AG04450 (cell line): ENCODE measurements around the gene SPIRE1. TPM values are rescaled to one million over a fixed set of nuclear protein-coding genes. Genes with fewer than 3 reads are reported as not detected.

Source experiments
- CTCF ChIA-PET: fragments of 300-600, 350-600 bp; formaldehyde crosslinking; extraction: SDS; loops from one replicate; lab custom pipeline; 2022; ENCODE audit warnings: antibody characterized with exemption, inconsistent platforms; lab: Charles Lee
- POLR2A ChIA-PET: fragments of 350-600 bp; formaldehyde crosslinking; extraction: SDS; loops from one replicate; lab custom pipeline; 2021; ENCODE audit warnings: antibody characterized with exemption, inconsistent platforms; lab: Yijun Ruan, JAX
- DNase-seq: peaks from one replicate; pipeline ENCODE4 v3.0.0-alpha.2; 2011; ENCODE audit warnings: low read depth, low spot score
- H3K27ac ChIP-seq: one replicate; pipeline ENCODE4 v1.5.1; 2012; ENCODE audit warnings: low read depth, low read length, control low read depth
- H3K27me3 ChIP-seq: one replicate; pipeline ENCODE4 v1.6.0; 2012; ENCODE audit warnings: low read length; ENCODE audit not compliant: control insufficient read depth, insufficient read depth
- H3K4me3 ChIP-seq: 2 replicates; pipeline ENCODE4 v1.5.1; 2011; ENCODE audit warnings: mild to moderate bottlenecking, low read depth, low read length, control low read depth
- H3K9me3 ChIP-seq: 2 replicates; pipeline ENCODE4 v1.5.1; 2012; ENCODE audit warnings: low read length; ENCODE audit not compliant: control insufficient read depth, insufficient read depth
- polyA plus RNA-seq: library from polyadenylated mRNA; depleted of rRNA; stranded (reverse); fragments of >200 nt; gene quantifications from 2 replicates; pipeline ENCODE4 v1.2.3, GENCODE V29; 2011
- TF ChIP-seq, protein P1 (sequence below): IDR thresholded peaks from 2 replicates; pipeline ENCODE4 v1.5.1; 2011; ENCODE audit warnings: low read depth, low read length, control low read depth, inconsistent platforms

Gene SPIRE1
- polyA plus RNA-seq, 1 experiment: 22.2 TPM

DNA sequence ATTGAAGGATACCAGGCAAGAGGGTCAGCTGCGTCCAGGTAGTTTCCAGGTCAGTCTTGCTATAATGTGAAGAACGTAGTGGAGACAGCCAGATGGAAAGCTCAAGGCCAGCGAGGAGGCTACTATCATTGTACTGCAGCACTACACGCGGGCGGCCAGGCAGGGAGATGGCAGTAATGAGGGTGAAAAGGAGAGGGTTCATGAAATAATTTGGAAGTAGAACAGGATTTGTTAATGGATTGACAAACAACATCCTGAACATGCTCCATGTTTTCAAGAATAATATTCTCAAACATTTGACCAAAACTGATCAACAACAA, 17.1 kb downstream of the SPIRE1 start:
- TF ChIP-seq, protein P1, sequence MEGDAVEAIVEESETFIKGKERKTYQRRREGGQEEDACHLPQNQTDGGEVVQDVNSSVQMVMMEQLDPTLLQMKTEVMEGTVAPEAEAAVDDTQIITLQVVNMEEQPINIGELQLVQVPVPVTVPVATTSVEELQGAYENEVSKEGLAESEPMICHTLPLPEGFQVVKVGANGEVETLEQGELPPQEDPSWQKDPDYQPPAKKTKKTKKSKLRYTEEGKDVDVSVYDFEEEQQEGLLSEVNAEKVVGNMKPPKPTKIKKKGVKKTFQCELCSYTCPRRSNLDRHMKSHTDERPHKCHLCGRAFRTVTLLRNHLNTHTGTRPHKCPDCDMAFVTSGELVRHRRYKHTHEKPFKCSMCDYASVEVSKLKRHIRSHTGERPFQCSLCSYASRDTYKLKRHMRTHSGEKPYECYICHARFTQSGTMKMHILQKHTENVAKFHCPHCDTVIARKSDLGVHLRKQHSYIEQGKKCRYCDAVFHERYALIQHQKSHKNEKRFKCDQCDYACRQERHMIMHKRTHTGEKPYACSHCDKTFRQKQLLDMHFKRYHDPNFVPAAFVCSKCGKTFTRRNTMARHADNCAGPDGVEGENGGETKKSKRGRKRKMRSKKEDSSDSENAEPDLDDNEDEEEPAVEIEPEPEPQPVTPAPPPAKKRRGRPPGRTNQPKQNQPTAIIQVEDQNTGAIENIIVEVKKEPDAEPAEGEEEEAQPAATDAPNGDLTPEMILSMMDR: 0 out of 2 replicates have a peak, but pooled peaks have one; percentile 1
- DNase-seq: no peak
- Histone ChIP-seq H3K9me3 (no peaks in the 10 kb centered on the region), H3K27me3 (no peaks in the 10 kb centered on the region), H3K27ac (peak overlapping the region; percentile 22), H3K4me3 (no peak overlapping the region)
- ChIA-PET CTCF (interaction anchor here (0.6 to 1.3 kb wide), 5 partner anchors 10 to 249 kb away, joined by 3 to 6 read pairs (median 4); no protein-coding TSS in a partner anchor), POLR2A (interaction anchor here (0.8 to 1.5 kb wide), 3 partner anchors 11 to 263 kb away, joined by 3 to 6 read pairs (median 4); partner anchors contain the start of genes AFG3L2 and PRELID3A)

DNA sequence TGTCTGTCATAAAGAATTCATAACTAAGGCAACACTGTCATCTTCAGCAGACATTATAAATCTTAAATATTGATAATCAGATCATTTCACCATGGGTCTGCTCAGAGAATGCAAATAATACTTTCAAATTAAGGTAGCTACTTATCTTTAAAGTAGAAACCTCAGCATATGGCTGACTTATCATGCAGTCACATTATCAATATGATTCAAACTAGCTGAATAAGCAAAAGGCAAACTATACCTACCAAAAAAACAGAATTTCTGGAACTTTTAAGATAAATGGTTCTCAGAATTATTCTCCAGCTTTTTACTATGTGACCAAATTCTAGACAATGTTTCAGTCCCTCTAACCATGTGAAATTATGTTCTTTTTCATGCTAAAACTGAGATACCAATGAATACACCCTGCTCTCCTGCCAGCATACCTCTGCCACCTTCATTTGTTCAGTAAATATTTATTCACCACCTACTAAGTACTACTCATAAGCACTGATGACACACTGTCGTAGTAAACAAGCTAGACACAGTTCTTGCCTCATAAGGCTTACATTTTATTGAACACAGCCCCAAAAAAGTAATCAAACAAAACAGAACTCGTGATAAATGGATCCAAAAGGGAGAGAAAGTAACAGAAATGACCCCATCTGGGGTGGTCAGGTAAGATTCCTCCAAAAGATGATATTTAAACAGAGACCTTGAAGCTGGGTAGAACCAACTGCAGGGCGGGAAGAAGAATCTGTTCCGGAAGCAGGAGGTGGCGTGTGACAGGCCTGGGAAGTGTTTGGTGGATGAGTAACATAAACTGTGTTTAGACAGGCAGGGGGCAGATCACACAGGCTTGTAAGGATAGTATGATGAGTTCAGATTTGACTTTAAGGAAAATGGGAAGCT, 17.7 kb downstream of the SPIRE1 start:
- H3K27me3 ChIP-seq: no peaks in the 10 kb centered on the region
- peak; percentile 62 for DNase-seq
- H3K4me3 ChIP-seq: no peak overlapping the region; the same call in 1 of the 2 replicates
- CTCF ChIA-PET: interaction anchor here (0.6 to 1.3 kb wide), 6 partner anchors 10 to 249 kb away, joined by 3 to 6 read pairs (median 4); no protein-coding TSS in a partner anchor
- TF ChIP-seq, protein P1: 0 out of 2 replicates have a peak, but pooled peaks have one; percentile 16
- POLR2A ChIA-PET: interaction anchor here (0.8 to 1.5 kb wide), 3 partner anchors 10 to 263 kb away, joined by 3 to 6 read pairs (median 4); partner anchors contain the start of genes AFG3L2 and PRELID3A
- no peaks in the 10 kb centered on the region for H3K9me3 ChIP-seq
- peak overlapping the region; percentile 22 for H3K27ac ChIP-seq

DNA sequence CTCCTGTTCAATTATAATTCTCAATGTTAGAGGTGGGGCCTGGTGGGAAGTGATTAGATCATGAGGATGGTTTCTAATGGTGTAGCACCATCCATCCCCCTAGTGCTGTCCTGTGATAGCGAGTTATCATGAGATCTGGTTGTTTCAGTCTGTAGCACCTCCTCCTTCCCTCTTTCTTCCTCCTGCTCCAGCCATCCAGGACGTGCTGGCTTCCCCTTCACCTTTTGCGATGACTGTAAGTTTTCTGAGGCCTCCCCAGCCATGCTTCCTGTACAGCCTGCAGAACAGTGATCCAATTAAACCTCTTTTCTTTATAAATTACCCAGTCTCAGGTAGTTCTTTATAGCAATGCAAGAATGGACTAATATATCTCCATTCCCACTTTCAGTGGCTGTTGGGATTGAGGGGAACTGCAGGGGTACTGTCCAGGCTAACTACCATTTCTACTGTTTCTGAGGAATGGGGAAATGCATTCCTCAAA, 19.2 kb downstream of the SPIRE1 start:
- Histone ChIP-seq H3K27ac (no peak overlapping the region), H3K9me3 (no peaks in the 10 kb centered on the region), H3K4me3 (no peak overlapping the region), H3K27me3 (no peaks in the 10 kb centered on the region)
- no peak for DNase-seq
- ChIA-PET CTCF (interaction anchor here (0.7 kb wide), 1 partner anchor 23 kb away, joined by 3 read pairs; no protein-coding TSS in a partner anchor), POLR2A (no interaction called here)
- TF ChIP-seq, protein P1: no peak

DNA sequence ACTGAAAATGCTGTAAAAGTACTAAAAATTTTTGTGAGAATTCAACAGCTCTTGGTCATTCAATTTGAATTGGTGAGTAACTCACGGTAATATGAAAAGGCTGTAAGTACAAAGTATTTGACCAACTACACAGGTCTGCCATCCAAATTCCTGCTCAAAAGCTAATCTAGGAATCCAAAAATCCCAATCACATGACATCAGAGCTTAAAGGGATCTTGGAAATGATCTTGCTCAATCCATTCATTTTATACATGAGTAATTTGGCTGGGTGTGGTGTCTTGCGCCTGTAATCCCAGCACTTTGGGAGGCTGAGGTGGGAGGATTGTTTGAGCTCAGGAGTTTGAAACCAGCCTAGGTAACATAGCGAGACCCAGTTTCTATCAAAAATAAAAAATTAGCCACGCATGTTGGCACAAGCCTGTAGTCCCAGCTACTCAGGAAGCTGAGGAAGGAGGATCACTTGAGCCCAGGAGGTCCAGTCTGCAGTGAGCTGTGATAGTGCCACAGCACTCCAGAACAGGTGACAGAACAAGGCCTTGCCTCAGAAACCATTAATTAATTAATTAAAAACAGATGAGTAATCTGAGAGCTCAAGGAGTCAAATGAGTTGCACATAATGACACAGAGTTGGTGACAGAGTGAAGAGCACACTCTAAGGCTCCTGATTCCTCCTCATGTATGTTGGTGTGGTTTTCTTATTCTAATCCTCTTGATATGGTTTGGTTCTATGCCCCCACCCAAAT, 19.8 kb downstream of the SPIRE1 start:
- Histone ChIP-seq H3K27me3 (no peaks in the 10 kb centered on the region), H3K9me3 (no peaks in the 10 kb centered on the region), H3K27ac (no peak overlapping the region), H3K4me3 (no peak overlapping the region)
- CTCF ChIA-PET: interaction anchor here (0.7 kb wide), 1 partner anchor 23 kb away, joined by 3 read pairs; no protein-coding TSS in a partner anchor
- no peak for DNase-seq
- POLR2A ChIA-PET: interaction anchor here (0.9 kb wide), 1 partner anchor 40 kb away, joined by 3 read pairs; no protein-coding TSS in a partner anchor
- TF ChIP-seq, protein P1: no peak
